KMS-11 (cell line): Measurements from ENCODE around the gene METTL1.
A peak's percentile ranks its signal among the peaks of the same experiment; 100 is the strongest.

Source experiments
- H2AFZ ChIP-seq: fragments of 200-600 bp; sonication (generic); 2 replicates; pipeline ENCODE4 v1.6.1; 2016; ENCODE audit warnings: antibody characterized with exemption, mixed run types, low read depth
- H3K27ac ChIP-seq: fragments of 200-600 bp; sonication (generic); 2 replicates; pipeline ENCODE4 v1.6.1; 2016; ENCODE audit warnings: mild to moderate bottlenecking, mixed run types
- H3K27me3 ChIP-seq: fragments of 200-600 bp; sonication (generic); 2 replicates; pipeline ENCODE4 v1.6.1; 2017; ENCODE audit warnings: mild to moderate bottlenecking, low read depth, mixed run types, moderate library complexity; ENCODE audit not compliant: insufficient read depth
- H3K36me3 ChIP-seq: fragments of 200-600 bp; sonication (generic); 2 replicates; pipeline ENCODE4 v1.6.1; 2017; ENCODE audit warnings: mild to moderate bottlenecking, mixed run types; ENCODE audit not compliant: insufficient read depth
- H3K4me1 ChIP-seq: fragments of 200-600 bp; sonication (generic); 2 replicates; pipeline ENCODE4 v1.6.1; 2016; ENCODE audit warnings: mild to moderate bottlenecking, low read depth, mixed run types; ENCODE audit not compliant: poor library complexity, severe bottlenecking
- H3K4me2 ChIP-seq: fragments of 200-600 bp; sonication (generic); 2 replicates; pipeline ENCODE4 v1.7.0; 2016; ENCODE audit warnings: mild to moderate bottlenecking, mixed run types
- H3K4me3 ChIP-seq: fragments of 200-600 bp; sonication (generic); IDR thresholded peaks from 2 replicates; pipeline ENCODE4 v1.6.1; 2017; ENCODE audit warnings: low read depth, low read length, mixed read lengths; ENCODE audit not compliant: insufficient read depth
- H3K79me2 ChIP-seq: fragments of 200-600 bp; sonication (generic); 2 replicates; pipeline ENCODE4 v1.6.1; 2016; ENCODE audit warnings: low read depth, mixed run types; ENCODE audit not compliant: insufficient read depth
- H3K9ac ChIP-seq: fragments of 200-600 bp; sonication (generic); 2 replicates; pipeline ENCODE4 v1.6.1; 2016; ENCODE audit warnings: mild to moderate bottlenecking, mixed run types
- H4K20me1 ChIP-seq: fragments of 200-600 bp; sonication (generic); 2 replicates; pipeline ENCODE4 v1.6.1; 2016; ENCODE audit warnings: mild to moderate bottlenecking, mixed run types; ENCODE audit not compliant: insufficient read depth
- TF ChIP-seq, protein P1 (sequence below): fragments of 200-600 bp; sonication (generic); conservative IDR thresholded peaks from 2 replicates; pipeline ENCODE4 v1.6.1; 2017; ENCODE audit warnings: low read depth, mild to moderate bottlenecking, antibody characterized with exemption, low read length, moderate library complexity, mixed read lengths

The METTL1 gene

DNA sequence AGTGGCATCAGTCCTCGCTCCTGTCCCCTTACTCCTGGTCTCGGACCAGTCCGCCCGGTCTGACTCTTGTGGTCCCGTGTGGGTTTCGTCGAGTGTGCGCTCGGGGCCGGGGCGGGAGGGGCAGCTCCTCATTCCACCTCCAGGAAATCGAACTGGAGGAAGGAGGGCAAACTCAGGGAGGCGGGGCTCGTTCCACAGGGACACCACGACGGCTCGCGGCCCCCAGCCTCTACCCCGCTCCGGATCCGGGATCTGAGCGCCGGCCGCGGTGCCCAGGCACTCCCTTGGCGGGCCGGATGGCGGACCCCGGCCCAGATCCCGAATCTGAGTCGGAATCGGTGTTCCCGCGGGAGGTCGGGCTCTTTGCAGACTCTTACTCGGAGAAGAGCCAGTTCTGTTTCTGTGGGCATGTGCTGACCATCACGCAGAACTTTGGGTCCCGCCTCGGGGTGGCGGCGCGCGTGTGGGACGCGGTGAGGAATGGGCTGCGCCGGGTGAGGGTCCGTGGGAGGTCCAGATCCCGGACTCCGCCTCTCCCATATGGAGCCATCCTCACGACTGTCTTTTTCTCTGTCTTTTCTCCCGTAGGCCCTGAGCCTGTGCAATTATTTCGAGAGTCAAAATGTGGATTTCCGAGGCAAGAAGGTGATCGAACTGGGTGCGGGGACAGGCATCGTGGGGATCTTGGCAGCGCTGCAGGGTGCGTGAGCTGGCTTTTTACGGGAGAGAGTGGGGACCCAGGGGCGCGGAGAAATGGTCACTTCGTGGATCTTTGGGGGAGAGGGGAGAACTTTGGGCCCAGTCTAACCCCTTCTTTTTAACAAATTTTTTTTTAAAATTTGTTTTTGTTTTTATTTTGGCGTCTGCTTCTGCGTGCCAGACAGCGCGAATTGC, 771 bp upstream of the METTL1 start, which contains the start of gene EEF1AKMT3:
EEF1AKMT3 (plus strand) TSS at position 186 of the 894 bp plus-strand sequence; CDS start at position 297, 111 bp downstream.
- H3K9ac ChIP-seq: peak within 1 kb of the TSS; percentile 98
- H3K27me3 ChIP-seq: no peaks in the 10 kb centered on the region
- H3K4me3 ChIP-seq: peak within 1 kb of the TSS; percentile 94
- peaks cover 22% of the 10 kb centered on the region for H3K4me1 ChIP-seq
- H3K27ac ChIP-seq: peak within 1 kb of the TSS; percentile 93
- peak within 1 kb of the TSS; percentile 95 for H2AFZ ChIP-seq
- no peaks in the 10 kb centered on the region; the same call in 1 of the 2 replicates for H3K36me3 ChIP-seq
- TF ChIP-seq, protein P1, sequence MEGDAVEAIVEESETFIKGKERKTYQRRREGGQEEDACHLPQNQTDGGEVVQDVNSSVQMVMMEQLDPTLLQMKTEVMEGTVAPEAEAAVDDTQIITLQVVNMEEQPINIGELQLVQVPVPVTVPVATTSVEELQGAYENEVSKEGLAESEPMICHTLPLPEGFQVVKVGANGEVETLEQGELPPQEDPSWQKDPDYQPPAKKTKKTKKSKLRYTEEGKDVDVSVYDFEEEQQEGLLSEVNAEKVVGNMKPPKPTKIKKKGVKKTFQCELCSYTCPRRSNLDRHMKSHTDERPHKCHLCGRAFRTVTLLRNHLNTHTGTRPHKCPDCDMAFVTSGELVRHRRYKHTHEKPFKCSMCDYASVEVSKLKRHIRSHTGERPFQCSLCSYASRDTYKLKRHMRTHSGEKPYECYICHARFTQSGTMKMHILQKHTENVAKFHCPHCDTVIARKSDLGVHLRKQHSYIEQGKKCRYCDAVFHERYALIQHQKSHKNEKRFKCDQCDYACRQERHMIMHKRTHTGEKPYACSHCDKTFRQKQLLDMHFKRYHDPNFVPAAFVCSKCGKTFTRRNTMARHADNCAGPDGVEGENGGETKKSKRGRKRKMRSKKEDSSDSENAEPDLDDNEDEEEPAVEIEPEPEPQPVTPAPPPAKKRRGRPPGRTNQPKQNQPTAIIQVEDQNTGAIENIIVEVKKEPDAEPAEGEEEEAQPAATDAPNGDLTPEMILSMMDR: 0 out of 2 replicates have a peak, but pooled peaks have one; percentile 14
- peaks cover 16% of the 10 kb centered on the region; the same call in 1 of the 2 replicates for H3K79me2 ChIP-seq
- H3K4me2 ChIP-seq: peak within 1 kb of the TSS; percentile 97
- no peaks in the 10 kb centered on the region for H4K20me1 ChIP-seq

DNA sequence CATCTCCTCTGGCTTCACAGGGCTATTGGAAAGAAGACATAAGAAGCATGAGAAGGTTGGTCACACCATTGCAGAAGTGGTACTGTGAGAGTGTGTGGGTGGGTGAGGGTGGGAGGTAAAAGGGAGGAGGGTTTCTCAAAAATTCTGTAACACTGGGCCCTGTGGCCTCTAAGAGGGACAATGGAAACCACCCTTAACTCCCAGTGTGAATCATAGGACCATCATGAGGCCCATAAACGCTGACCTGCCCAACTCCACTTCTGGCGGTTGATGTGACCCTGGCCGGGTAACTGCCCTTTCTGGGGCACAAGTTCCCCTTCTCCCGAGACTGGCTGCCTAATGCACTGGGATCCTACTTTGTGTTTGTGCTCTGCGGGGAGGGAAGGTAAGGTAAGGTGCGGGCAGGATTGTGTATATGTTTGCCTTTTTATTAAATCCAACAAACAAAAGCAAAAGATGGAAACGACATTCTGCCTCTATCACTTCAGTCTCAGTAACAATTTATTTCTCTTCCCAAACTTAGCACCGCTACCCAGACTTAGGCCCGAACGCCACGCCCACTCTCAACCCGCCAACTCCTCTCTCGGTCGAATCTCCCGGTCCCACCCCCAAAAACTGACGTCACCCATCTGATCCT, 551 bp downstream of the METTL1 start:
- Histone ChIP-seq H3K79me2 (peaks cover 16% of the 10 kb centered on the region; the same call in 1 of the 2 replicates), H3K4me1 (peaks cover 22% of the 10 kb centered on the region), H4K20me1 (no peaks in the 10 kb centered on the region), H3K27me3 (no peaks in the 10 kb centered on the region), H3K4me2 (peak overlapping the region; percentile 97), H3K27ac (peak overlapping the region; percentile 93), H2AFZ (peak overlapping the region; percentile 95), H3K36me3 (no peaks in the 10 kb centered on the region; the same call in 1 of the 2 replicates), H3K4me3 (no peak overlapping the region), H3K9ac (peak overlapping the region; percentile 98)
- TF ChIP-seq, protein P1: no peak

DNA sequence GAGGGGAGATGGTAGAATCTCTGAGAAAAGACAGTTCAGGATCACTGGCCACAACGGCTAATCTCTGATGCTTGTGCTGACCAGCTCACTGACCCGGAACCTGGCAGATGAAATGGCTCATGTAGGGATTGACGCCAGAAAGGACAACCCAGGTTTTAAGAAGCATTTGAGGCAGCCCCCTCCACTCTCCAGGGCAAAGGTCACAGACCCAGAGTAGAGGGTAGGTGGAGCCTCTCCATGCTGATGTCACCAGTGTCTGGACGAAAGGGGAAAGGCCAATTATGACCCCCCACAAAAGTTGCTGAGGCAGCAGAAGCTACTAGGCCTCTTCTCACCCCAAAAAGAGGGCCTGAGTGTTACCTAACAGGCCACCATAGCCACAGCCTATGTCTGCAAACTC, 1.2 kb downstream of the METTL1 start:
- peak overlapping the region; percentile 93; the same call in 1 of the 2 replicates for H3K27ac ChIP-seq
- H3K4me1 ChIP-seq: peaks cover 23% of the 10 kb centered on the region
- TF ChIP-seq, protein P1: no peak
- H3K4me3 ChIP-seq: no peak overlapping the region
- peak overlapping the region; percentile 98; the same call in 1 of the 2 replicates for H3K9ac ChIP-seq
- H3K36me3 ChIP-seq: no peaks in the 10 kb centered on the region; the same call in 1 of the 2 replicates
- H3K79me2 ChIP-seq: peaks cover 16% of the 10 kb centered on the region; the same call in 1 of the 2 replicates
- H3K4me2 ChIP-seq: peak overlapping the region; percentile 97
- H3K27me3 ChIP-seq: peaks cover 1% of the 10 kb centered on the region
- no peaks in the 10 kb centered on the region for H4K20me1 ChIP-seq
- H2AFZ ChIP-seq: no peak overlapping the region

DNA sequence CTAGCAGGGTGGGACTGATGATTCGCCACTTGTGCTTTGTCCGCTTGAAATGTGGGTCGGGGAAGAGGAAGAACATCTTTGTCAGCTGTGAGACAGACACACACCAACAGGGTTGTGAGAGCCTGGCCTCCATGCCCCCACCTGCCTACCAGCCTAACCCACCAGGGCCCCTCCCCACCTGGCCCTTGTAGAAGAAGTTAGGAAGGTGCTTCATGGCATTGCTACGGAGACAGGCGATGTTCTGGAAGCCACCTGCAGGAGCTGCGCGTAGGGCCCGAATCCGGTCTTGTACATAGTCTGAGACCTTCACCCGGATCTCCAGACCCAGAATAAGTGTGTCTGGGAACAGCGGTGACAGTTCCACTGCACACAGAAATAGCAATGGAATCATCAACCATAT, 2.3 kb downstream of the METTL1 start:
- TF ChIP-seq, protein P1: no peak
- H4K20me1 ChIP-seq: no peaks in the 10 kb centered on the region
- H3K4me2 ChIP-seq: no peak overlapping the region
- peaks cover 13% of the 10 kb centered on the region for H3K27me3 ChIP-seq
- no peak overlapping the region for H3K27ac ChIP-seq
- peaks cover 29% of the 10 kb centered on the region for H3K4me1 ChIP-seq
- no peak overlapping the region for H3K4me3 ChIP-seq
- no peak overlapping the region for H2AFZ ChIP-seq
- H3K9ac ChIP-seq: no peak overlapping the region
- no peaks in the 10 kb centered on the region; the same call in 1 of the 2 replicates for H3K36me3 ChIP-seq
- peaks cover 16% of the 10 kb centered on the region; the same call in 1 of the 2 replicates for H3K79me2 ChIP-seq
